ENCODE results near the gene MYBPH.
A peak's percentile ranks its signal among the peaks of the same experiment; 100 is the strongest.

The MYBPH gene

GRCh38 chr1:203126866-203127665 is 48.6 kb downstream of the MYBPH start:
- no peak for DNase-seq

- peak in 1 of 2 experiments; percentile 6 for DNase-seq
Measured at GRCh38 chr1:203126151-203126865, 49.3 kb downstream of the MYBPH start.

GRCh38 chr1:203124546-203125317 is 50.9 kb downstream of the MYBPH start:
- no peak for DNase-seq

GRCh38 chr1:203124011-203124410 is 51.6 kb downstream of the MYBPH start:
- DNase-seq, result no peak

GRCh38 chr1:203122159-203122558 is 53.5 kb downstream of the MYBPH start:
- no peak for DNase-seq

- DNase-seq, result peak; percentile 73 to 80
Measured at GRCh38 chr1:203121186-203122015, 54.2 kb downstream of the MYBPH start.

GRCh38 chr1:203120325-203121153 is 55.1 kb downstream of the MYBPH start:
- no peak for DNase-seq
